H9 (cell line): ENCODE measurements around the gene FJX1. TPM values are rescaled to one million over a fixed set of nuclear protein-coding genes. Genes with fewer than 3 reads are reported as not detected.

Source experiments
- DNase-seq: peaks from one replicate; pipeline ENCODE4 v3.0.0-alpha.2; 2017
- H2AFZ ChIP-seq: one replicate; pipeline ENCODE4 v1.6.1; 2013; ENCODE audit warnings: mild to moderate bottlenecking, low read length, control low read depth, moderate library complexity
- H2AK5ac ChIP-seq: 2 replicates; pipeline ENCODE4 v1.6.1; 2013; ENCODE audit warnings: low read length, control low read depth, mixed read lengths; ENCODE audit not compliant: insufficient read length
- H2BK120ac ChIP-seq: one replicate; pipeline ENCODE4 v1.6.1; 2013; ENCODE audit warnings: low read depth, mild to moderate bottlenecking, low read length, control low read depth, inconsistent platforms; ENCODE audit not compliant: poor library complexity, severe bottlenecking
- H2BK12ac ChIP-seq: 2 replicates; pipeline ENCODE4 v1.6.1; 2013; ENCODE audit warnings: low read length, control low read depth, mixed read lengths, low read depth; ENCODE audit not compliant: insufficient read length
- H2BK15ac ChIP-seq: 2 replicates; pipeline ENCODE4 v1.6.1; 2013; ENCODE audit warnings: low read depth, low read length, control low read depth
- H2BK20ac ChIP-seq: one replicate; pipeline ENCODE4 v1.6.1; 2013; ENCODE audit warnings: low read depth, mild to moderate bottlenecking, low read length, control low read depth, inconsistent platforms; ENCODE audit not compliant: poor library complexity, severe bottlenecking
- H2BK5ac ChIP-seq: 2 replicates; pipeline ENCODE4 v1.6.1; 2013; ENCODE audit warnings: low read length, control low read depth, mixed read lengths; ENCODE audit not compliant: insufficient read length
- H3K14ac ChIP-seq: 2 replicates; pipeline ENCODE4 v1.6.1; 2013; ENCODE audit warnings: low read length, control low read depth; ENCODE audit not compliant: insufficient read depth
- H3K18ac ChIP-seq: 2 replicates; pipeline ENCODE4 v1.6.1; 2013; ENCODE audit warnings: low read depth, mild to moderate bottlenecking, mixed read lengths, low read length, control low read depth; ENCODE audit not compliant: insufficient read length
- H3K23ac ChIP-seq: 2 replicates; pipeline ENCODE4 v1.6.1; 2013; ENCODE audit warnings: low read length, control low read depth, mixed read lengths, low read depth; ENCODE audit not compliant: insufficient read length
- H3K23me2 ChIP-seq: 2 replicates; pipeline ENCODE4 v1.6.1; 2013; ENCODE audit warnings: low read depth, mild to moderate bottlenecking, mixed read lengths, low read length, control low read depth; ENCODE audit not compliant: insufficient read length, poor library complexity, severe bottlenecking
- H3K27ac ChIP-seq: 2 replicates; pipeline ENCODE4 v1.5.1; 2013; ENCODE audit warnings: low read length, control low read depth, mixed read lengths, low read depth; ENCODE audit not compliant: insufficient read length
- H3K27me3 ChIP-seq: 2 replicates; pipeline ENCODE4 v1.6.1; 2013; ENCODE audit warnings: low read length, control low read depth, inconsistent platforms; ENCODE audit not compliant: insufficient read depth
- H3K4ac ChIP-seq: 2 replicates; pipeline ENCODE4 v1.6.1; 2013; ENCODE audit warnings: low read depth, mild to moderate bottlenecking, control low read depth, inconsistent platforms, low read length, moderate library complexity
- H3K4me1 ChIP-seq: 2 replicates; pipeline ENCODE4 v1.6.1; 2013; ENCODE audit warnings: low read length, control low read depth, inconsistent platforms; ENCODE audit not compliant: insufficient read depth
- H3K4me2 ChIP-seq: 2 replicates; pipeline ENCODE4 v1.6.1; 2013; ENCODE audit warnings: low read length, control low read depth, mixed read lengths; ENCODE audit not compliant: insufficient read length, insufficient read depth
- H3K56ac ChIP-seq: 2 replicates; pipeline ENCODE4 v1.6.1; 2013; ENCODE audit warnings: low read depth, mild to moderate bottlenecking, mixed read lengths, low read length, control low read depth; ENCODE audit not compliant: insufficient read length
- H3K79me1 ChIP-seq: 2 replicates; pipeline ENCODE4 v1.6.1; 2013; ENCODE audit warnings: low read depth, mild to moderate bottlenecking, moderate library complexity, low read length, control low read depth, inconsistent platforms; ENCODE audit not compliant: insufficient read depth, poor library complexity, severe bottlenecking
- H3K79me2 ChIP-seq: 2 replicates; pipeline ENCODE4 v1.6.1; 2013; ENCODE audit warnings: low read length, control low read depth, inconsistent platforms; ENCODE audit not compliant: insufficient read depth
- H3K9ac ChIP-seq: 2 replicates; pipeline ENCODE4 v1.6.1; 2013; ENCODE audit warnings: low read length, control low read depth, mixed read lengths; ENCODE audit not compliant: insufficient read length; ENCODE audit errors: extremely low read depth
- H3K9me3 ChIP-seq: one replicate; pipeline ENCODE4 v1.6.1; 2013; ENCODE audit warnings: low read depth, low read length, inconsistent platforms; ENCODE audit not compliant: control insufficient read depth
- H3T11ph ChIP-seq: one replicate; pipeline ENCODE4 v1.6.1; 2013; ENCODE audit warnings: mild to moderate bottlenecking, low read length, control low read depth, inconsistent platforms
- H4K20me1 ChIP-seq: one replicate; pipeline ENCODE4 v1.6.1; 2013; ENCODE audit not compliant: control insufficient read depth, insufficient read length, insufficient read depth
- H4K5ac ChIP-seq: 2 replicates; pipeline ENCODE4 v1.6.1; 2013; ENCODE audit warnings: low read depth, mild to moderate bottlenecking, mixed read lengths, low read length, control low read depth; ENCODE audit not compliant: insufficient read length
- H4K8ac ChIP-seq: replicated peaks from 2 replicates; pipeline ENCODE4 v1.6.1; 2013; ENCODE audit warnings: low read length, control low read depth, mixed read lengths, low read depth; ENCODE audit not compliant: insufficient read length
- H4K91ac ChIP-seq: 2 replicates; pipeline ENCODE4 v1.6.1; 2013; ENCODE audit warnings: low read depth, mild to moderate bottlenecking, moderate library complexity, mixed read lengths, low read length, control low read depth; ENCODE audit not compliant: insufficient read length
- H3K27ac Mint-ChIP-seq, 3 experiments: 2 replicates in 2 of 3; 3 replicates in 1 of 3; pipeline ENCODE4 v1.8.0; 2020 to 2021; ENCODE audit warnings: mixed read lengths in 3 of 3, mild to moderate bottlenecking in 1 of 3, moderate library complexity in 1 of 3
- H3K27me3 Mint-ChIP-seq: 2 replicates; pipeline ENCODE4 v1.8.0; 2021; ENCODE audit warnings: low read depth, mild to moderate bottlenecking, moderate library complexity, mixed read lengths
- H3K36me3 Mint-ChIP-seq, 3 experiments: 2 replicates in 2 of 3; 3 replicates in 1 of 3; pipeline ENCODE4 v1.8.0; 2020 to 2021; ENCODE audit warnings: low read depth in 3 of 3, mixed read lengths in 3 of 3; ENCODE audit not compliant: insufficient read depth in 1 of 3
- H3K4me1 Mint-ChIP-seq, 2 experiments: 2 replicates each; pipeline ENCODE4 v1.8.0; 2020; ENCODE audit warnings: mixed read lengths in 2 of 2
- H3K4me3 Mint-ChIP-seq, 2 experiments: 2 replicates in 1 of 2; 3 replicates in 1 of 2; pipeline ENCODE4 v1.8.0; 2020 to 2021; ENCODE audit warnings: mild to moderate bottlenecking in 2 of 2, mixed read lengths in 2 of 2, moderate library complexity in 1 of 2
- H3K9me3 Mint-ChIP-seq, 2 experiments: 2 replicates in 1 of 2; 3 replicates in 1 of 2; pipeline ENCODE4 v1.8.0; 2020; ENCODE audit warnings: mild to moderate bottlenecking in 2 of 2, mixed read lengths in 2 of 2, moderate library complexity in 1 of 2
- CTCF ChIP-seq: fragments of 200-600 bp; sonication (generic); conservative IDR thresholded peaks from 3 replicates; pipeline ENCODE4 v1.8.0; 2021; ENCODE audit warnings: antibody characterized with exemption, mild to moderate bottlenecking
- WGBS: extraction: QIAGEN DNeasy Blood & Tissue Kit; methylation state at CpG from one replicate; pipeline ENCODE4 v1.1.7; 2013; ENCODE audit warnings: missing lambda C conversion rate, low lambda C conversion rate, mixed read lengths; ENCODE audit not compliant: insufficient read length; ENCODE audit errors: extremely low coverage; 5-methylcytosine and 5-hydroxymethylcytosine counted together
- total RNA-seq: library from RNA; stranded (reverse); gene quantifications from 2 replicates; pipeline ENCODE4 v1.2.1, GENCODE V29; 2021

The FJX1 gene
- total RNA-seq, 1 experiment from 2014 or later, result 11.5 TPM

GRCh38 chr11:35583843-35584242, 34.4 kb upstream of the FJX1 start:
- Histone ChIP-seq H2BK12ac (no peak overlapping the region), H3K56ac (no peak overlapping the region), H2AK5ac (no peak overlapping the region), H2BK120ac (no peak overlapping the region), H2BK15ac (no peak overlapping the region), H3K4me1 (peaks cover 3% of the 10 kb centered on the region; the same call in 1 of the 2 replicates), H4K5ac (no peak overlapping the region), H3K79me2 (no peaks in the 10 kb centered on the region), H3K4ac (no peak overlapping the region), H3K23ac (no peak overlapping the region), H4K8ac (no peak overlapping the region), H3K9me3 (no peaks in the 10 kb centered on the region), H4K20me1 (no peaks in the 10 kb centered on the region), H3T11ph (no peak overlapping the region), H3K18ac (no peak overlapping the region), H3K23me2 (no peaks in the 10 kb centered on the region), H4K91ac (no peak overlapping the region), H2BK5ac (no peak overlapping the region), H3K14ac (no peak overlapping the region), H2AFZ (no peak overlapping the region), H3K27me3 (no peaks in the 10 kb centered on the region), H3K27ac (no peak overlapping the region), H2BK20ac (no peak overlapping the region), H3K9ac (no peak overlapping the region), H3K79me1 (no peaks in the 10 kb centered on the region), H3K4me2 (no peak overlapping the region)
- Mint-ChIP-seq H3K27ac (no peak overlapping the region), H3K27me3 (peaks cover 8% of the 10 kb centered on the region), H3K4me1 (peaks cover 11% of the 10 kb centered on the region in 2 experiments), H3K9me3 (no peaks in the 10 kb centered on the region), H3K4me3 (no peak overlapping the region), H3K36me3 (no peaks in the 10 kb centered on the region)
- WGBS, result no CpG with 5 or more reads among the region's 1 CpG
- DNase-seq, result no peak
- no peak for TF ChIP-seq CTCF
